Hepatocyte (in vitro differentiated cells): ENCODE data around the gene MIOX. TPM values are rescaled to one million over a fixed set of nuclear protein-coding genes. Genes with fewer than 3 reads are reported as not detected.

Experiments used
- DNase-seq: peaks from one replicate; pipeline ENCODE4 v3.0.0-alpha.2; 2016; ENCODE audit warnings: low spot score
- H2AFZ ChIP-seq: fragments of 200-600 bp; sonication (generic); 2 replicates; pipeline ENCODE4 v1.6.0; 2016; ENCODE audit warnings: antibody characterized with exemption, mild to moderate bottlenecking
- H3K27ac ChIP-seq: fragments of 200-600 bp; sonication (generic); 2 replicates; pipeline ENCODE4 v1.5.1; 2016; ENCODE audit warnings: mild to moderate bottlenecking
- H3K27me3 ChIP-seq: fragments of 200-600 bp; sonication (generic); 2 replicates; pipeline ENCODE4 v1.6.1; 2016
- H3K36me3 ChIP-seq: fragments of 200-600 bp; sonication (generic); replicated peaks from 2 replicates; pipeline ENCODE4 v1.5.1; 2016; ENCODE audit warnings: low read depth; ENCODE audit not compliant: insufficient read depth
- H3K4me1 ChIP-seq: fragments of 200-600 bp; sonication (generic); 2 replicates; pipeline ENCODE4 v1.5.1; 2016; ENCODE audit warnings: mild to moderate bottlenecking, moderate library complexity; ENCODE audit not compliant: insufficient read depth
- H3K4me2 ChIP-seq: fragments of 200-600 bp; sonication (generic); 2 replicates; pipeline ENCODE4 v1.6.0; 2016
- H3K4me3 ChIP-seq: fragments of 200-600 bp; sonication (generic); 2 replicates; pipeline ENCODE4 v1.5.1; 2016; ENCODE audit warnings: mild to moderate bottlenecking
- H3K79me2 ChIP-seq: fragments of 200-600 bp; sonication (generic); 2 replicates; pipeline ENCODE4 v1.6.0; 2017; ENCODE audit warnings: mild to moderate bottlenecking
- H3K9me2 ChIP-seq: fragments of 200-600 bp; sonication (generic); replicated peaks from 2 replicates; pipeline ENCODE4 v1.6.0; 2017; ENCODE audit warnings: mild to moderate bottlenecking; ENCODE audit not compliant: insufficient read depth
- H3K9me3 ChIP-seq: fragments of 200-600 bp; sonication (generic); 2 replicates; pipeline ENCODE4 v1.5.1; 2016; ENCODE audit warnings: low read depth, mild to moderate bottlenecking
- H4K20me1 ChIP-seq: fragments of 200-600 bp; sonication (generic); 2 replicates; pipeline ENCODE4 v1.6.0; 2016; ENCODE audit warnings: mild to moderate bottlenecking; ENCODE audit not compliant: insufficient read depth, poor library complexity, severe bottlenecking
- CTCF ChIP-seq: fragments of 200-600 bp; sonication (generic); IDR thresholded peaks from 2 replicates; pipeline ENCODE4 v1.5.1; 2016; ENCODE audit warnings: antibody characterized with exemption, mild to moderate bottlenecking; ENCODE audit not compliant: poor library complexity
- EZH2 ChIP-seq: fragments of 200-600 bp; sonication (generic); IDR thresholded peaks from 2 replicates; pipeline ENCODE4 v1.6.1; 2016; ENCODE audit warnings: antibody characterized with exemption, mild to moderate bottlenecking, borderline replicate concordance
- EZH2phosphoT487 ChIP-seq: fragments of 200-600 bp; sonication (generic); IDR thresholded peaks from one replicate; pipeline ENCODE4 v1.6.1; 2018; ENCODE audit warnings: antibody characterized with exemption, mild to moderate bottlenecking, low read depth, moderate library complexity; ENCODE audit not compliant: unreplicated experiment, severe bottlenecking
- WGBS: methylation state at CpG from one replicate; pipeline ENCODE4 v1.1.6; 2016; ENCODE audit warnings: low lambda C conversion rate; ENCODE audit errors: missing lambda C conversion rate; 5-methylcytosine and 5-hydroxymethylcytosine counted together
- polyA plus RNA-seq: library from polyadenylated mRNA; unstranded; fragments of >200 nt; fragmentation: Nextera tagmentation; extraction: Ambion mirVana; gene quantifications from 2 replicates; pipeline ENCODE4 v1.2.1, GENCODE V29; 2016
- total RNA-seq: library from RNA; depleted of rRNA; stranded (reverse); fragments of >200 nt; gene quantifications from 2 replicates; pipeline ENCODE4 v1.2.3, GENCODE V29; 2014

MIOX gene
- total and polyA plus RNA-seq, 2 experiments from 2014 or later: not detected

DNA sequence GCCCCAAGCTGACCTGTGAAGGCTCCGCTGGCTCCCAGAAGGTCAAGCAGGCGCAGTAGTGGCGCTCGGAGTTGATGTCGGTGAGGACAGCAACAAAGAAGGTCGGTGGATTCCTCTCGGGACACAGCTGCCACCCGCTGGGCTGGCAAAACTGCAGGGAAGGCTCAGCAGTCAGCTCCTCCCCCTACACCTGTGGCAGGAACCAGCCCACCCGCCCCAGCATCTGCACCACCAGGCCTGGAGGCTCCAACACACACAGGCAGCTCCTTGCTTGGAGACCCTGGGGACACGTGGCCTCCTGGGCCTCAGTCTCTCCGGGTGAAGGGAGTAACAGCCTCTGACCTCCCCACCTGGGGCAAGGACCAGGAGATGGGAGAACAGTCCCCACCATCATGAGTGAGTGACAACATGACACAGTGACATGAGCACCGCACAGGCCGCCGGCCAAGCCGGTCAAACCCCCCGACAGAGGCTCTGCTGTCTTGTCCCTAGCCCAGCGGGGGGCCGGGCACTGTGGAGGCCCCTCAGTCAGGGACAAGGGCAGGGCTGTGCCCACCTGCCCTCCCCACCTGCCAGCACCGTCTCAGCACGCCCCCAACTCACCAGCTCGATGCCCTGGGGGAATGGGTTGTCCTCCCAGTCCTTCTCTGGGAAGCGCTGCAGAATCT lies 18.8 kb upstream of the MIOX start:
- H3K79me2 ChIP-seq: peaks cover 46% of the 10 kb centered on the region
- no peak overlapping the region for H2AFZ ChIP-seq
- WGBS: 93% methylated on average over 16 of the region's 22 CpGs
- TF ChIP-seq EZH2: no peak
- no peak for TF ChIP-seq EZH2phosphoT487
- TF ChIP-seq CTCF: no peak
- H3K4me2 ChIP-seq: no peak overlapping the region
- H3K27me3 ChIP-seq: no peaks in the 10 kb centered on the region
- no peak for DNase-seq
- H3K9me2 ChIP-seq: no peaks in the 10 kb centered on the region
- no peak overlapping the region for H3K4me3 ChIP-seq
- peaks cover 49% of the 10 kb centered on the region for H4K20me1 ChIP-seq
- H3K36me3 ChIP-seq: no peaks in the 10 kb centered on the region
- no peak overlapping the region for H3K27ac ChIP-seq
- no peaks in the 10 kb centered on the region for H3K9me3 ChIP-seq
- H3K4me1 ChIP-seq: peaks cover 33% of the 10 kb centered on the region

DNA sequence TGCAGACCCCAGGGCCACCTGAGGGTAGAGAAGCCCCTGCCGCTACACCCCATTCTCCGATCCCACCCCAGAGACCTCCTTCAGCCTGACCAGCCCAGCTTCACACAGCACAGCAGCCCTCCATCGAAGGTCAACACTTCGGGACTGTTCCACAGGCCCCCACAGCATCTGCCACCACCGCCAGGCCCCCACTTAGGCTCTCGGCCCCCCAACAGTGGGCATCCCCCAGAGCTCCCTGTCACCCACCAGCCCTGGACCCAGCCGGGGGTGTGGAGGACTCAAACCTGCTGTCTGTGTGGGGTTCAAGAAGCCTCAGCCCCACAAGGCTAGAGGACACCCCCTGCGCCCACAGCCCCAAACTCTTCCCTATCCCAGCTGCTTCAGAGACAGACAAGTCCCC lies 18.0 kb upstream of the MIOX start:
- no peak overlapping the region for H3K4me2 ChIP-seq
- 98% methylated on average over 7 of the region's 8 CpGs for WGBS
- no peak overlapping the region for H3K27ac ChIP-seq
- no peaks in the 10 kb centered on the region for H3K27me3 ChIP-seq
- no peaks in the 10 kb centered on the region for H3K9me2 ChIP-seq
- H2AFZ ChIP-seq: no peak overlapping the region
- no peaks in the 10 kb centered on the region for H3K36me3 ChIP-seq
- H4K20me1 ChIP-seq: peaks cover 56% of the 10 kb centered on the region
- no peak for DNase-seq
- H3K79me2 ChIP-seq: peaks cover 53% of the 10 kb centered on the region
- no peak overlapping the region for H3K4me3 ChIP-seq
- TF ChIP-seq EZH2phosphoT487 (no peak), CTCF (no peak), EZH2 (no peak)
- H3K9me3 ChIP-seq: no peaks in the 10 kb centered on the region
- H3K4me1 ChIP-seq: peaks cover 39% of the 10 kb centered on the region

GRCh38 chr22:50469377-50470305 lies 17.0 kb upstream of the MIOX start:
- H3K4me1 ChIP-seq: peaks cover 42% of the 10 kb centered on the region
- TF ChIP-seq EZH2: no peak
- no peak for TF ChIP-seq CTCF
- TF ChIP-seq EZH2phosphoT487: no peak

More at GRCh38 chr22:50469377-50470305, 17.0 kb upstream of the MIOX start:
- peak overlapping the region; percentile 46 for H3K27ac ChIP-seq
- WGBS: 66% methylated on average over 16 of the region's 25 CpGs
- peaks cover 65% of the 10 kb centered on the region for H4K20me1 ChIP-seq
- H3K4me3 ChIP-seq: no peak overlapping the region
- no peaks in the 10 kb centered on the region for H3K36me3 ChIP-seq
- peak overlapping the region; percentile 46 for H3K4me2 ChIP-seq
- no peaks in the 10 kb centered on the region for H3K9me3 ChIP-seq
- no peak overlapping the region for H2AFZ ChIP-seq
- DNase-seq: peak; percentile 65
- H3K9me2 ChIP-seq: no peaks in the 10 kb centered on the region
- no peaks in the 10 kb centered on the region for H3K27me3 ChIP-seq
- peaks cover 63% of the 10 kb centered on the region for H3K79me2 ChIP-seq
